ENCODE measurements around the gene RER1. TPM values are rescaled to one million over a fixed set of nuclear protein-coding genes. Genes with fewer than 3 reads are reported as not detected.

RER1 gene
- total RNA-seq, 2 donors from 2014 or later, result 114 TPM

DNA sequence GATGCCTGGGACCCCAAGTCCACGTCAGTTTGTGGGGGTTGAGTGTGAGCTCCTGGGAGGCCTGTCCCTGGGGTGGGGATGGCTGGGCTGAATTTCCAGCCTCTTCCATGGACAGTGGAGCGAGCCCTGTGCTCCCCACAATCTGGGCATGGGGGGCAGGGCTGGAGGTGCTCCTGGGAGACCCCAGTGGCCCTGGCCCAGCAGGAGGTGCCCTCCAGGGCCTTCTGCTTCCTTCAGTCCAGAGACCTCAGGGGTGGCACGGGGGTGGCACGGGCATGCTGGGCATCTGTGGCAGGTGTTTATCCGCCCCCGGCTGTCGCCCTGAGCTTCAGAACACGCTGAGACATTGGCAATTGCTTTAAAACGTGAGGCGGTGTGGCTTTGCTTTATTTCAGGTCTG, 41.1 kb upstream of the RER1 start:
- no peaks in the 10 kb centered on the region for H3K27me3 ChIP-seq (ENCODE audit: control insufficient read depth, insufficient read depth, low read length, poor library complexity, severe bottlenecking)
- Mint-ChIP-seq H3K4me3 (no peak overlapping the region), H3K27me3 (ENCODE audit: insufficient read depth) (no peaks in the 10 kb centered on the region), H3K4me1 (no peaks in the 10 kb centered on the region), H3K27ac (no peak overlapping the region), H3K36me3 (ENCODE audit: low read depth) (no peaks in the 10 kb centered on the region), H3K9me3 (no peaks in the 10 kb centered on the region)
- no peaks in the 10 kb centered on the region for H3K4me1 ChIP-seq (ENCODE audit: control insufficient read depth, insufficient read depth, low read length)
- no peaks in the 10 kb centered on the region for H3K36me3 ChIP-seq (ENCODE audit: control insufficient read depth, insufficient read depth, low read length)
- H3K27ac ChIP-seq (ENCODE audit: low read depth, low read length), result no peak overlapping the region
- TF ChIP-seq CTCF (conservative IDR thresholded peaks at IDR 0.05), result no peak
- H3K4me3 ChIP-seq (ENCODE audit: low read length), result no peak overlapping the region
- no peak overlapping the region for H3K9ac ChIP-seq (ENCODE audit: extremely low read depth, low read length, poor library complexity, severe bottlenecking)
- WGBS, 2 experiments (ENCODE audit: insufficient coverage in 1 of 2, insufficient read length in 1 of 2), result 90 to 98% methylated on average over 5 to 10 of the region's 10 CpGs
- DNase-seq, result no peak
- no peaks in the 10 kb centered on the region for H3K9me3 ChIP-seq (ENCODE audit: control insufficient read depth, low read length)

DNA sequence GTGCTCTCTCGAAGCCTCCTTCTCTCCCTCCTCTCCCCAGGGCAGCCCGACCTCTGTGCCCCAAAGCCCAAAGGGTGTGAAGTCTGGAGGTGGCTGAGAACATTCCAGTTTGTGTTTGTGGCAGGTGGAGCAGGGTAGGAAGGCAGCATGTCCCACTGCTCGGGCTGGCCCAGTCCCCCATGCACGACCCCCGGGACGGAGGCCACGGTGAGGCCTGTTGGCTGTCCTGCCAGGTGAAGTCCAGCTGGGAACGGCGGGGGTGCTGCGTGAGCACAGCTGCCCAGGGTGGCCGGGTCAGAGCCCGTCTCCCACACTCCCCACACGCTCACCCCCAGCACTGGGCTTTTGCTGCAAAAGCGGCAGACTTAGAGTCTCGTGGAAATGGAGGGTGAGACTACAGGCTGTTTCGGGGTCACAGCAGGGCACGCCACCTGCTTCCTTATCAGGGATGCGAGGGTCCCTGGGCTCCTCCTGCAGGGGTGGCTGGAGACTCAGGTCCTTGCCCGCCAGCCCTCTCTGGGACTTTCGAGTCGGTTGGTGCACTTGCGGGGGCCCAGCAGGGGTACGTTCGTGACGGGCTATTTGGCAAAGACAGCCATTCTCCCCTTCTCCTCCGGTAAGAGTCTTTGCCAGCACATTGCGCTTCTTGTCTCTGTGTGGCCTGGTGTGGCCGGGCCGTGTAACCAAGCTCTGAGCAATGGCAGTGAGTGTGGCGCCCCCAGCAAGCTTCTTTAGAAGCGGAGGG, 40.6 kb upstream of the RER1 start:
- Histone ChIP-seq H3K9me3 (ENCODE audit: control insufficient read depth, low read length) (no peaks in the 10 kb centered on the region), H3K36me3 (ENCODE audit: control insufficient read depth, insufficient read depth, low read length) (no peaks in the 10 kb centered on the region), H3K27me3 (ENCODE audit: control insufficient read depth, insufficient read depth, low read length, poor library complexity, severe bottlenecking) (no peaks in the 10 kb centered on the region), H3K4me3 (ENCODE audit: low read length) (no peak overlapping the region), H3K4me1 (ENCODE audit: control insufficient read depth, insufficient read depth, low read length) (no peaks in the 10 kb centered on the region), H3K27ac (ENCODE audit: low read depth, low read length) (no peak overlapping the region), H3K9ac (ENCODE audit: extremely low read depth, low read length, poor library complexity, severe bottlenecking) (no peak overlapping the region)
- Mint-ChIP-seq H3K27ac (no peak overlapping the region), H3K27me3 (ENCODE audit: insufficient read depth) (no peaks in the 10 kb centered on the region), H3K4me3 (no peak overlapping the region), H3K36me3 (ENCODE audit: low read depth) (no peaks in the 10 kb centered on the region), H3K9me3 (no peaks in the 10 kb centered on the region), H3K4me1 (no peaks in the 10 kb centered on the region)
- 86 to 90% methylated on average over 21 to 31 of the region's 31 CpGs for WGBS, 2 experiments (ENCODE audit: insufficient coverage in 1 of 2, insufficient read length in 1 of 2)
- no peak for TF ChIP-seq CTCF (conservative IDR thresholded peaks at IDR 0.05)
- no peak for DNase-seq

DNA sequence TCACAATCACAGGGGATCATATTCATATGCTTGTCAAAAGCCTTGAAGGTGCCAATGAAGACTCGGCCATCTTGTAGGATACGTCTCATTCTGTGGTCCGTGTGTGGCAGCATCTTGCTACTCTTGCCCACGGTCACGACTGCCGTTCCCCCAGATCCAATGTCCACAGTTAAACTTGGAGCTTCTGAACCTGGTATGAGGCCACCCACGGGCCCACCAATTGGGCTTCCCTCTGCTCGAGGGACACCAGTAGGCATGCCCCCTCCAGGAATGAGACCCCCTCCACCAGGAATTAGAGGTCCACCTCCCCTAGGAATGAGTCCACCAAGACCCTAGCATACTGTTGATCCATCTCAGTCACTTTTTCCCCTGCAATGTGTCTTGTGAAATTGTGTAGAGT, 39.9 kb upstream of the RER1 start:
- Histone ChIP-seq H3K4me3 (ENCODE audit: low read length) (no peak overlapping the region), H3K9me3 (ENCODE audit: control insufficient read depth, low read length) (no peaks in the 10 kb centered on the region), H3K36me3 (ENCODE audit: control insufficient read depth, insufficient read depth, low read length) (no peaks in the 10 kb centered on the region), H3K4me1 (ENCODE audit: control insufficient read depth, insufficient read depth, low read length) (no peaks in the 10 kb centered on the region), H3K27me3 (ENCODE audit: control insufficient read depth, insufficient read depth, low read length, poor library complexity, severe bottlenecking) (no peaks in the 10 kb centered on the region), H3K9ac (ENCODE audit: extremely low read depth, low read length, poor library complexity, severe bottlenecking) (no peak overlapping the region), H3K27ac (ENCODE audit: low read depth, low read length) (no peak overlapping the region)
- TF ChIP-seq CTCF (conservative IDR thresholded peaks at IDR 0.05), result no peak
- Mint-ChIP-seq H3K9me3 (no peaks in the 10 kb centered on the region), H3K27me3 (ENCODE audit: insufficient read depth) (no peaks in the 10 kb centered on the region), H3K4me3 (no peak overlapping the region), H3K36me3 (ENCODE audit: low read depth) (no peaks in the 10 kb centered on the region), H3K27ac (no peak overlapping the region), H3K4me1 (no peaks in the 10 kb centered on the region)
- DNase-seq, result no peak
- WGBS, 2 experiments (ENCODE audit: insufficient coverage in 1 of 2, insufficient read length in 1 of 2), result 92 to 99% methylated on average over 6 to 8 of the region's 8 CpGs
